ENCODE data around the gene XRCC4.
"Not testable (repeated sequence)": the region's sequence is repeated elsewhere in the genome, so short reads cannot be mapped to it uniquely, and the experiment has no call there.

The XRCC4 gene

DNA sequence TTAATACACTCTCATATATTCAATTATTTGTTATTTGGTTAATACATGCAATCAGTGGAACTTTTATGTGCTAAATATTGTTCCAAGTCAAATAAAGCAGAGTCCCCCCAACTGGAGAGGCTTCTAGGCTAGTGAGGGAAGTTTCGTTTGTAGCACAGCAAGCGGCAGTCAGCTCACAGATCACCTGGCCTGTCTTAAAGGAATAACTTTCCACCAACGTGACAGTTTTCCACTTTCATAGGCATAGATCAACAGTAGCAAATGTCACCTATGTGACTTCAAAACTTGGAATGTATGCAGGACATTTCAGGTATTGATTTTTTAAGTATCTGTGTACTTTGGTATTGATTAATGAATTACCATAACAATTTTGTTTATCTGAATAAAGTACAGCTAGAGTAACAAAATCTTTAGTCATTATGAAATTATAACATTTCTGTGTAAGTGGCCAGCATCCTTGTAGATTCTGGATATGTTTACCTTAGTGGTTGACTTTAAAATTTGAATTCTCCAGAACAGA is 264.5 kb downstream of the XRCC4 start:
- H3K36me3 ChIP-seq (ENCODE audit: insufficient read depth, low read length): no peaks in the 10 kb centered on the region
- no peaks in the 10 kb centered on the region for H3K27me3 ChIP-seq (ENCODE audit: insufficient read depth, low read length)
- H3K27ac ChIP-seq (ENCODE audit: low read depth, low read length): no peak overlapping the region
- no peaks in the 10 kb centered on the region for H3K79me2 ChIP-seq (ENCODE audit: control insufficient read depth, insufficient read depth, low read length, unreplicated experiment)
- H2AFZ ChIP-seq (ENCODE audit: low read length, unreplicated experiment): no peak overlapping the region
- peaks cover 9% of the 10 kb centered on the region for H3K4me1 ChIP-seq (ENCODE audit: control insufficient read depth, insufficient read depth, low read length, unreplicated experiment)
- H3K4me3 ChIP-seq (ENCODE audit: low read depth, low read length): no peak overlapping the region

DNA sequence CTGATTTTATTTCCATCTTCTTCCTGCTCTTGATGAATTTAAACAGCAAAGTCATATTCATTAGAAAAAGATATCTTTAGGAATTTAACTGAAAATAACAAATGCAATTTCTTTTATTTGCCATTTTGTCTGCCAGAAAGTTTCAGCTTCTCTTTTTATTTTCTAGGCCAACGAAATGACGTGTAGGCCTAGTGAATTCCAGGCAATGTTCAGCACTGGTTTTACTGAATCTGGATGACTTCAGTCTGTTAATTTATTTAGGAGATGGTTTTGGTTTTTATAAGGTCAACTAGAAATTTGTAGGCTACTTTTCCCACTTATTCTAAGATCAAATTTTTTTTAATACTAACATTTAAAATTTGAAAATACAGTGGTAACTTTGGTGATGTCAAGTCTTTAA is 265.1 kb downstream of the XRCC4 start:
- H3K27me3 ChIP-seq (ENCODE audit: insufficient read depth, low read length): no peaks in the 10 kb centered on the region
- no peak overlapping the region for H3K4me3 ChIP-seq (ENCODE audit: low read depth, low read length)
- peaks cover 9% of the 10 kb centered on the region for H3K4me1 ChIP-seq (ENCODE audit: control insufficient read depth, insufficient read depth, low read length, unreplicated experiment)
- no peak overlapping the region for H3K27ac ChIP-seq (ENCODE audit: low read depth, low read length)
- H3K79me2 ChIP-seq (ENCODE audit: control insufficient read depth, insufficient read depth, low read length, unreplicated experiment): no peaks in the 10 kb centered on the region
- H2AFZ ChIP-seq (ENCODE audit: low read length, unreplicated experiment): no peak overlapping the region
- no peaks in the 10 kb centered on the region for H3K36me3 ChIP-seq (ENCODE audit: insufficient read depth, low read length)

DNA sequence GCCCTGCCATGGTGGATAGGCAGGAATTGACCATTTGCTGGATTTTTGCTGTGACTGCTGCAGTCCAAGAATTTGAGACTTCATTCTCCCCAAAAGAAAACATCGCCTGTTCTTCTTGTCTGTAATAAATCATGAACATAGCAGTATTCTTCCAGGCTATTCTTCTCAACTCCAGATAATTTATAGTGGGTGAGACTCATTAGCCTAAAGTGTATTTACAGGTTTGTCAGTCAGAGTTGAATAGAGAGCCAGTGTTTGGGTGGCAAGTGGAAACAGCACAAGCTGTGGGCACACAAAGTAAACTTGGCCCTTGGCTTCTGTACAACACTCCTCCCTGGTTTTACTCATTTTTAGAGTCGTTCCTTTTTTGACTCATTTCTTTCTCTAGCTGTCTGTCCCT is 266.0 kb downstream of the XRCC4 start:
- no peak overlapping the region for H2AFZ ChIP-seq (ENCODE audit: low read length, unreplicated experiment)
- H3K27ac ChIP-seq (ENCODE audit: low read depth, low read length): no peak overlapping the region
- no peak overlapping the region for H3K4me3 ChIP-seq (ENCODE audit: low read depth, low read length)
- no peaks in the 10 kb centered on the region for H3K27me3 ChIP-seq (ENCODE audit: insufficient read depth, low read length)
- no peaks in the 10 kb centered on the region for H3K79me2 ChIP-seq (ENCODE audit: control insufficient read depth, insufficient read depth, low read length, unreplicated experiment)
- no peaks in the 10 kb centered on the region for H3K36me3 ChIP-seq (ENCODE audit: insufficient read depth, low read length)
- peaks cover 9% of the 10 kb centered on the region for H3K4me1 ChIP-seq (ENCODE audit: control insufficient read depth, insufficient read depth, low read length, unreplicated experiment)

DNA sequence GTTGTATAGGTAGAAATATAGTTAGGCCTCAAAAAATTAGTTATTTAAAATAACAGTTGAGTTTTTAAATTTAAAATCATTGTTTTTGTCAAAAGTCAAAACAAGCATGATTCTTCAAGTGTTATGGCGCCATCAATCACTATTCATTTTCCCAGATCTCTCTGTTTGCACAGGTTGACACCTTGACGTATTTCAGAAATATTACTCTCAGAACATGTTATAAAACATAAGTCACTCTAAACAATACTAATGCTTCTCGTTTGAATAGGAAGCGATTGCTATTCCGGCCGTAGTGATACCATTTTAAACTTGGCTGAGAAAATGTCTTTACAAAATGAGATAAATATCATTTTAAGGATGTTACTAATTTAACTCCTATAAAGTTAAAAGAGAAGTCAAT is 268.1 kb downstream of the XRCC4 start:
- peaks cover 5% of the 10 kb centered on the region for H3K4me1 ChIP-seq (ENCODE audit: control insufficient read depth, insufficient read depth, low read length, unreplicated experiment)
- H3K36me3 ChIP-seq (ENCODE audit: insufficient read depth, low read length): no peaks in the 10 kb centered on the region
- H2AFZ ChIP-seq (ENCODE audit: low read length, unreplicated experiment): no peak overlapping the region
- H3K4me3 ChIP-seq (ENCODE audit: low read depth, low read length): no peak overlapping the region
- H3K27ac ChIP-seq (ENCODE audit: low read depth, low read length): no peak overlapping the region
- H3K79me2 ChIP-seq (ENCODE audit: control insufficient read depth, insufficient read depth, low read length, unreplicated experiment): no peaks in the 10 kb centered on the region
- no peaks in the 10 kb centered on the region for H3K27me3 ChIP-seq (ENCODE audit: insufficient read depth, low read length)

DNA sequence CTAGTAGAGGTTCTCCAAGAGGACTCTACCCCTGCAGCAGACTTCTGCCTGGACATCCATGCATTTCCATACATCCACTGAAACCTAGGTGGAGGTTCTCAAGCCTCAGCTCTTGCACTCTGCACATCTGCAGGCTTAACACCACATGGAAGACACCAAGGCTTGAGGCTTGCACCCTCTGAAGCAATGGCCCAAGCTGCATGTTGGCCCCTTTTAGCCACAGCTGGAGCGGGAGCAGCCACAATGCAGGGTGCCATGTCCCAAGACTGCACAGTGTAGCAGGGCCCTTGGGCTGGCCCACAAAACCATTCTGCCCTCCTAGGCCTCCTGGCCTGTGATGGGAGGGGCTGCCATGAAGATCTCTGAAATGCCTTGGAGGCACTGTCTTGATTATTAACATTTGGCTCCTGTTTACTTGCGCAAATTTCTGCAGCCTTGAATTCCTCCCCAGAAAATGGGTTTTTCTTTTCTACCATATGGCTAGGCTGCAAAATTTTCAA is 271.0 kb downstream of the XRCC4 start:
- no peaks in the 10 kb centered on the region for H3K79me2 ChIP-seq (ENCODE audit: control insufficient read depth, insufficient read depth, low read length, unreplicated experiment)
- H3K27me3 ChIP-seq (ENCODE audit: insufficient read depth, low read length): no peaks in the 10 kb centered on the region
- H3K4me1 ChIP-seq (ENCODE audit: control insufficient read depth, insufficient read depth, low read length, unreplicated experiment): no peaks in the 10 kb centered on the region
- no peak overlapping the region for H3K27ac ChIP-seq (ENCODE audit: low read depth, low read length)
- H2AFZ ChIP-seq (ENCODE audit: low read length, unreplicated experiment): no peak overlapping the region
- no peak overlapping the region for H3K4me3 ChIP-seq (ENCODE audit: low read depth, low read length)
- no peaks in the 10 kb centered on the region for H3K36me3 ChIP-seq (ENCODE audit: insufficient read depth, low read length)

DNA sequence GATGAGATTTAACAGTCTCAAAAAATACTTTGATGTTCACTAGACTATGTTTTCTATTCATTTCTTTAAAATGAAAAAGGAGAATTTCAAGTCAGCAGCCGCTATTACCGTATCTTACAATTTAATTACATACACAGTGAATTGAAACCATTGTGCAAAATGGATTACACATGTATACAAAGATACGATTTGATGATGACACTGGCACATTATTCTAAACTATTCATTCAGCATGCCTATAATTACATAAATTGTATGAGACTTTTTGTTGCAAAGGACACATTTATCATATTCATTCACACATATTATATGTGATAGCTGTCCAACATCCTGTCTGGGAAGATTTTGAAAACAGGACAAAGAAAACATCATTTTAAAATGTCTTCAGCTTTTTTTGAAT is 275.9 kb downstream of the XRCC4 start:
- Histone ChIP-seq H3K36me3 (ENCODE audit: insufficient read depth, low read length) (no peaks in the 10 kb centered on the region), H3K79me2 (ENCODE audit: control insufficient read depth, insufficient read depth, low read length, unreplicated experiment) (no peaks in the 10 kb centered on the region), H3K27me3 (ENCODE audit: insufficient read depth, low read length) (no peaks in the 10 kb centered on the region), H2AFZ (ENCODE audit: low read length, unreplicated experiment) (no peak overlapping the region), H3K4me3 (ENCODE audit: low read depth, low read length) (no peak overlapping the region), H3K27ac (ENCODE audit: low read depth, low read length) (no peak overlapping the region), H3K4me1 (ENCODE audit: control insufficient read depth, insufficient read depth, low read length, unreplicated experiment) (no peaks in the 10 kb centered on the region)

DNA sequence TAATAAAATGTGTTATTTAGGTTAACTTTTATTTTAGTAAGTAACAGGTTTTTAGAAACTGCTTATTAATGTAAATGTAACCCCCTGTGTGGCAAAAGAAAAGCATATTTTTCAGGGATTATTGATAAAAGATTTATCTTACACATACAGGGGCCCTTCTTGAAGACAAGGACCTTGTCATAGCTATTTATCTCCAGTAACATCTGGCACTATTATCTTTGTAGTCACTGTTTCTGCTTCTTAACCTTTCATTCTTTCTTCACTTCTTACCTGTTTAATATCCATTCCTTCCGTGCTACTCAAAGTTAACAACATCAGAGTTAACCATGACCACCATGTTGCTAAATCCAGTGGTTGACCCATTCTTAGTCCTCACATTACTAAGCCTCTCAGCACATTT is 276.4 kb downstream of the XRCC4 start:
- no peaks in the 10 kb centered on the region for H3K36me3 ChIP-seq (ENCODE audit: insufficient read depth, low read length)
- H3K79me2 ChIP-seq (ENCODE audit: control insufficient read depth, insufficient read depth, low read length, unreplicated experiment): no peaks in the 10 kb centered on the region
- no peaks in the 10 kb centered on the region for H3K27me3 ChIP-seq (ENCODE audit: insufficient read depth, low read length)
- no peak overlapping the region for H2AFZ ChIP-seq (ENCODE audit: low read length, unreplicated experiment)
- no peaks in the 10 kb centered on the region for H3K4me1 ChIP-seq (ENCODE audit: control insufficient read depth, insufficient read depth, low read length, unreplicated experiment)
- H3K4me3 ChIP-seq (ENCODE audit: low read depth, low read length): no peak overlapping the region
- H3K27ac ChIP-seq (ENCODE audit: low read depth, low read length): no peak overlapping the region

DNA sequence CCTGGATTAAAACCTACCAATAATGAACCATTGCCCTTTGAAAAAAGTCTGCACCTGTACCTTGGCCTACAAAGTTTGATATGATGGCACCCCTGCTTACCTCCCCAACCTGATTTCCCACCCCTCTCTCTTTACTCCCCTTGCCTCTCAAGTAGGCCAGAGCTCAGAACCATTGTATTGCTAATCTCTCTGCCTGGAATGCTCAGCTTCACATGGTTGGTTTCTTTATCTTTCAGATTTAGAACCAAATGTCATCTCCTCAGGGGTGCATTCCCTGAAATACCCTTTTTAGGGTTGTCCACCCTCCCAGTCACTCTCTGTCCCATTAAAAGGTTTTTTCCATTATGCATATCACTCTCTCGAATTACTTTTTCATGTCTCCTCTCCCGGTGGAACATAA is 277.6 kb downstream of the XRCC4 start:
- H3K27ac ChIP-seq (ENCODE audit: low read depth, low read length): no peak overlapping the region
- no peak overlapping the region for H2AFZ ChIP-seq (ENCODE audit: low read length, unreplicated experiment)
- no peaks in the 10 kb centered on the region for H3K79me2 ChIP-seq (ENCODE audit: control insufficient read depth, insufficient read depth, low read length, unreplicated experiment)
- no peaks in the 10 kb centered on the region for H3K4me1 ChIP-seq (ENCODE audit: control insufficient read depth, insufficient read depth, low read length, unreplicated experiment)
- no peaks in the 10 kb centered on the region for H3K27me3 ChIP-seq (ENCODE audit: insufficient read depth, low read length)
- no peak overlapping the region for H3K4me3 ChIP-seq (ENCODE audit: low read depth, low read length)
- H3K36me3 ChIP-seq (ENCODE audit: insufficient read depth, low read length): no peaks in the 10 kb centered on the region

DNA sequence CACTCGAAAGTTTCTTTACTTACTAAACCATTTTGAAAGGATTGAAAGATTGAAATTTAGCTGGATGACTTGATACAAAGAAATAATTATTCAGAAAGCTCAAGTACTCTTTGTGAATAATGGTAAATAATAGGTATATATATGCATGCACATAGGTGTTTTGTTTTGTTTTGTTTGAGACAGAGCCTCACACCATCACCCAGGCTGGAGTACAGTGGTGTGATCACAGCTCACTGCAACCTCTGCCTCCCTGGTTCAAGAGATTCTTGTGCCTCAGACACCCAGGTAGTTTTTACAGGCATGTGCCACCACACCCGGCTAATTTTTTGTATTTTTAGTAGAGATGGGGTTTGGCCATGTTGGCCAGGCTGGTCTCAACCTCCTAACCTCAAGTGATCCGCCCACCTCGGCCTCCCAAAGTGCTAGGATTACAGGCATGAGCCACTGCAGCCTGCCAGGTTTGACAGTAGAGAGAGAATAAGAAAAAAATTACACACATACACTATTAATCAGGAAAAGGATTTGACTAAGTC is 278.2 kb downstream of the XRCC4 start:
- H3K4me3 ChIP-seq (ENCODE audit: low read depth, low read length); H3K4me1 ChIP-seq (ENCODE audit: control insufficient read depth, insufficient read depth, low read length, unreplicated experiment); H3K36me3 ChIP-seq (ENCODE audit: insufficient read depth, low read length); H3K27me3 ChIP-seq (ENCODE audit: insufficient read depth, low read length); H3K27ac ChIP-seq (ENCODE audit: low read depth, low read length); H2AFZ ChIP-seq (ENCODE audit: low read length, unreplicated experiment); H3K79me2 ChIP-seq (ENCODE audit: control insufficient read depth, insufficient read depth, low read length, unreplicated experiment): not testable (repeated sequence)

DNA sequence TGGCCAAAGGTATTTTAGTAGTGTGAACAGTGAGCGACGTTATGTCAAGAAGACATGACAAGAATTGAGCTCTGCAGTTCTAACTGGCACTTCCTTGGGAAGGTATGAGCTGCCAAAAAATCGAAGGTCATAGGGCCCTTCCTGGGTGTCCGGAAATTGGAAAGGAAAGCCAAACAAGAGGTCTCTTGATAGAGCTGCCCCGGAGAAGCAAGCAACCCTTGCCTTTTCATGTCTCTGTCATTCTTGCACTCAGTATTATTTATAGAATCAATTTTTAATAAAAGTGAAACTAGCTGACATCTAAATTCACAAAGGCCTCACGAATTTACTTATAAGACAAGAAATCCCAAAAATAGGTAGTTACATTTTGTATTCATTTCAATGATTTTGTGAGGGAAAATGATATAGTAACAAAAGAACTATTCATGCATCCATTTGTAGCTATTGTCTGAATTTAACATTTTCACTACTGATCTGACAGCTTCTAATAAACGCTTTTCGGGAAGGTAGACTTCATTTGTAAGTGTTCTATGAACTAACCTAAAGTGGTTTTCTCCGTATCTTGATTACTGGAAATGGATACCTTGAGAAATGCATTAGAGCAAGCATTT is 280.4 kb downstream of the XRCC4 start:
- Histone ChIP-seq H3K4me1 (ENCODE audit: control insufficient read depth, insufficient read depth, low read length, unreplicated experiment) (no peaks in the 10 kb centered on the region), H2AFZ (ENCODE audit: low read length, unreplicated experiment) (no peak overlapping the region), H3K4me3 (ENCODE audit: low read depth, low read length) (no peak overlapping the region), H3K27ac (ENCODE audit: low read depth, low read length) (no peak overlapping the region), H3K36me3 (ENCODE audit: insufficient read depth, low read length) (no peaks in the 10 kb centered on the region), H3K27me3 (ENCODE audit: insufficient read depth, low read length) (no peaks in the 10 kb centered on the region), H3K79me2 (ENCODE audit: control insufficient read depth, insufficient read depth, low read length, unreplicated experiment) (no peaks in the 10 kb centered on the region)

DNA sequence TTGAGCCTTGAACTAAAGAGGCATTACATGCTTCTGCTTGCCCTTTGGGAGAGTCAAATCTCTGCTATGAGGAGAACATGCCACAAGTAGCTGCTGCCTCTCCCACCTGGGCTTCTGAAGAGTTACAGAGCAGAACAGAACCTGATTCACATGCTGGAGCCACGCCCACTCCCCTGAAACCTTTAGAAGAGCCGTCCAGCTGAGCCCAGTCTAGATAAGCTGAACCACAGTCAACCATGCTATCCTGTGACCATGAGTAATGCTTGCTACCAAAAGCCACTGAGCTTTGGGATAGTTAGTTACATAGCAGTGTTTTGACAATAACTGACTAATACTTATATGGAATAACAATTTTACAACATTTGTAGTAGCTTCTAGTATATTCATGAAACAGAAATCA is 283.2 kb downstream of the XRCC4 start:
- Histone ChIP-seq H3K4me1 (ENCODE audit: control insufficient read depth, insufficient read depth, low read length, unreplicated experiment) (no peaks in the 10 kb centered on the region), H3K79me2 (ENCODE audit: control insufficient read depth, insufficient read depth, low read length, unreplicated experiment) (no peaks in the 10 kb centered on the region), H3K27ac (ENCODE audit: low read depth, low read length) (no peak overlapping the region), H2AFZ (ENCODE audit: low read length, unreplicated experiment) (no peak overlapping the region), H3K36me3 (ENCODE audit: insufficient read depth, low read length) (no peaks in the 10 kb centered on the region), H3K27me3 (ENCODE audit: insufficient read depth, low read length) (no peaks in the 10 kb centered on the region), H3K4me3 (ENCODE audit: low read depth, low read length) (no peak overlapping the region)

All from ACC112 (cell line).